Mammary epithelial cell (primary cell): ENCODE data around the gene RNU1-2.
"Not testable (repeated sequence)": the region's sequence is repeated elsewhere in the genome, so short reads cannot be mapped to it uniquely, and the experiment has no call there.

Experiments used
- CTCF ChIP-seq, 2 donors: IDR thresholded peaks in 1 of 2; conservative IDR thresholded peaks in 1 of 2; 2 replicates each; pipeline ENCODE4 v1.5.1; 2011 to 2012; ENCODE audit warnings: inconsistent platforms in 2 of 2, low read length in 2 of 2, mild to moderate bottlenecking in 2 of 2, control low read depth in 1 of 2, low read depth in 1 of 2; ENCODE audit not compliant: insufficient read depth in 1 of 2; ENCODE audit errors: extremely low read depth in 1 of 2
- EZH2 ChIP-seq: IDR thresholded peaks from 2 replicates; pipeline ENCODE4 v1.6.1; 2012; ENCODE audit warnings: low read length, inconsistent platforms, borderline replicate concordance

GRCh38 chr1:16862415-16862814, 33.4 kb upstream of the RNU1-2 start:
- TF ChIP-seq CTCF (conservative IDR thresholded peaks at IDR 0.05 in 1 of 2, IDR thresholded peaks at IDR 0.05 in 1 of 2; ENCODE audit: extremely low read depth in 1 of 2, insufficient read depth in 1 of 2, low read depth in 1 of 2, low read length in 2 of 2); EZH2: not testable (repeated sequence)
